ENCODE data around the gene DEFB110. TPM values are rescaled to one million over a fixed set of nuclear protein-coding genes. Genes with fewer than 3 reads are reported as not detected.

The DEFB110 gene
- polyA plus RNA-seq, 1 of the 3 experiments (the other 2 are of a cell fraction), result not detected

DNA sequence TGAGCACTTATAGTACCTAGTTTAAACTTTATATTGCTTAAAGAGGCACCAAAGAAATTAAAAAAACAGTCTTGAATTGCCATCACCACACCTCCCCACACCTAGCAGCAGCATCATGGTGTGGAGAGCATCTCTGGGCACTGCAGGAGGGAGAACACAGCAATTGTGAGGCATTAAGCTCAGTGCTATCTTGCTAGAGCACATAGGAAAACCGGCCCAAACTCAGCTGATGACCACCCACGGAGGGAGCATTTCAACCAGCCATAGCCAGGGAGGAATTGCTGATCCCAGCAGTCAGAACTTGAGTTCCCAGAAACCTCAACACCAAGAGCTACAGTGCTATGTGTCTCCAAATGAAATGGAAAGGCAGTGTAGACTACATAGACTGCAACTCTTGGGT, 32.9 kb downstream of the DEFB110 start:
- POLR2A ChIA-PET, result no interaction called here
- H3K9ac ChIP-seq, result no peak overlapping the region
- no peaks in the 10 kb centered on the region for H3F3A ChIP-seq (replicated peaks; ENCODE audit: insufficient read depth)
- H3K36me3 ChIP-seq (replicated peaks in 1 of 2; ENCODE audit: control insufficient read depth in 1 of 2, insufficient read depth in 2 of 2, low read length in 1 of 2), result no peaks in the 10 kb centered on the region
- no peaks in the 10 kb centered on the region for H3K9me3 ChIP-seq
- H4K20me1 ChIP-seq (ENCODE audit: insufficient read depth), result no peaks in the 10 kb centered on the region
- H3K27ac ChIP-seq (ENCODE audit: low read depth in 2 of 2, low read length in 1 of 2), result no peak overlapping the region
- no peaks in the 10 kb centered on the region for H3K27me3 ChIP-seq (ENCODE audit: insufficient read depth)
- H3K4me1 ChIP-seq (ENCODE audit: control insufficient read depth in 1 of 2, insufficient read depth in 2 of 2, low read depth in 1 of 2, low read length in 1 of 2), result no peaks in the 10 kb centered on the region
- CTCF ChIA-PET, result no interaction called here
- no peaks in the 10 kb centered on the region for H3K79me2 ChIP-seq (ENCODE audit: insufficient read depth)
- H3K4me2 ChIP-seq, result no peak overlapping the region
- no peak overlapping the region for H3K4me3 ChIP-seq (ENCODE audit: low read depth in 2 of 2, low read length in 1 of 2)
- TF ChIP-seq, protein P1, sequence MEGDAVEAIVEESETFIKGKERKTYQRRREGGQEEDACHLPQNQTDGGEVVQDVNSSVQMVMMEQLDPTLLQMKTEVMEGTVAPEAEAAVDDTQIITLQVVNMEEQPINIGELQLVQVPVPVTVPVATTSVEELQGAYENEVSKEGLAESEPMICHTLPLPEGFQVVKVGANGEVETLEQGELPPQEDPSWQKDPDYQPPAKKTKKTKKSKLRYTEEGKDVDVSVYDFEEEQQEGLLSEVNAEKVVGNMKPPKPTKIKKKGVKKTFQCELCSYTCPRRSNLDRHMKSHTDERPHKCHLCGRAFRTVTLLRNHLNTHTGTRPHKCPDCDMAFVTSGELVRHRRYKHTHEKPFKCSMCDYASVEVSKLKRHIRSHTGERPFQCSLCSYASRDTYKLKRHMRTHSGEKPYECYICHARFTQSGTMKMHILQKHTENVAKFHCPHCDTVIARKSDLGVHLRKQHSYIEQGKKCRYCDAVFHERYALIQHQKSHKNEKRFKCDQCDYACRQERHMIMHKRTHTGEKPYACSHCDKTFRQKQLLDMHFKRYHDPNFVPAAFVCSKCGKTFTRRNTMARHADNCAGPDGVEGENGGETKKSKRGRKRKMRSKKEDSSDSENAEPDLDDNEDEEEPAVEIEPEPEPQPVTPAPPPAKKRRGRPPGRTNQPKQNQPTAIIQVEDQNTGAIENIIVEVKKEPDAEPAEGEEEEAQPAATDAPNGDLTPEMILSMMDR (IDR thresholded peaks at IDR 0.05), result no peak
- TF ChIP-seq MXI1 (IDR thresholded peaks at IDR 0.05; ENCODE audit: low read depth, low read length) (no peak), CHD2 (IDR thresholded peaks at IDR 0.05; ENCODE audit: low read length, partially characterized antibody) (no peak), FOXM1 (IDR thresholded peaks at IDR 0.05; ENCODE audit: low read depth) (no peak)
- TF ChIP-seq, protein P2, sequence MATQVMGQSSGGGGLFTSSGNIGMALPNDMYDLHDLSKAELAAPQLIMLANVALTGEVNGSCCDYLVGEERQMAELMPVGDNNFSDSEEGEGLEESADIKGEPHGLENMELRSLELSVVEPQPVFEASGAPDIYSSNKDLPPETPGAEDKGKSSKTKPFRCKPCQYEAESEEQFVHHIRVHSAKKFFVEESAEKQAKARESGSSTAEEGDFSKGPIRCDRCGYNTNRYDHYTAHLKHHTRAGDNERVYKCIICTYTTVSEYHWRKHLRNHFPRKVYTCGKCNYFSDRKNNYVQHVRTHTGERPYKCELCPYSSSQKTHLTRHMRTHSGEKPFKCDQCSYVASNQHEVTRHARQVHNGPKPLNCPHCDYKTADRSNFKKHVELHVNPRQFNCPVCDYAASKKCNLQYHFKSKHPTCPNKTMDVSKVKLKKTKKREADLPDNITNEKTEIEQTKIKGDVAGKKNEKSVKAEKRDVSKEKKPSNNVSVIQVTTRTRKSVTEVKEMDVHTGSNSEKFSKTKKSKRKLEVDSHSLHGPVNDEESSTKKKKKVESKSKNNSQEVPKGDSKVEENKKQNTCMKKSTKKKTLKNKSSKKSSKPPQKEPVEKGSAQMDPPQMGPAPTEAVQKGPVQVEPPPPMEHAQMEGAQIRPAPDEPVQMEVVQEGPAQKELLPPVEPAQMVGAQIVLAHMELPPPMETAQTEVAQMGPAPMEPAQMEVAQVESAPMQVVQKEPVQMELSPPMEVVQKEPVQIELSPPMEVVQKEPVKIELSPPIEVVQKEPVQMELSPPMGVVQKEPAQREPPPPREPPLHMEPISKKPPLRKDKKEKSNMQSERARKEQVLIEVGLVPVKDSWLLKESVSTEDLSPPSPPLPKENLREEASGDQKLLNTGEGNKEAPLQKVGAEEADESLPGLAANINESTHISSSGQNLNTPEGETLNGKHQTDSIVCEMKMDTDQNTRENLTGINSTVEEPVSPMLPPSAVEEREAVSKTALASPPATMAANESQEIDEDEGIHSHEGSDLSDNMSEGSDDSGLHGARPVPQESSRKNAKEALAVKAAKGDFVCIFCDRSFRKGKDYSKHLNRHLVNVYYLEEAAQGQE (IDR thresholded peaks at IDR 0.05; ENCODE audit: low read depth, low read length), result no peak
- no peak overlapping the region for H2AFZ ChIP-seq (ENCODE audit: low read depth)
- no peaks in the 10 kb centered on the region for H3K9me2 ChIP-seq
- 0% methylated on average over 2 of the region's 2 CpGs for WGBS (ENCODE audit: low lambda C conversion rate)
- DNase-seq, result no peak

DNA sequence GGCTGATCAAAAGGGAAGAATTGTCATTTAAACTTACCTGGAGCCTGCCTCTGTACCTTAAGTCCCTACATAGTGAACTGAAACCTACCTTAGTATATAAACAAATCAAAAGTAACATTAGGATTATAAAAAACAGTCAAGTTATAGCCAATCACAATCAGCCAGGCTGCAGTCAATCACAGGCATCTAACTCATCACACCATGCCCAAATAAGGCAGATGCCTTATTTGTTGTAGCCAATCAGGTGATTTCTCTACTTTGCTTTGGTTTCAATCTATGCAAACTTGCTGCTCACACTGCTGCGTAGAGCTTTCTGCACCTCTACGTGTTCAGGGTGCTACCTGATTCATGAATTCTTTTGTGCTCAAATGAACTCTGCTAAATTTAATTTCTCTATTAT, 34.0 kb downstream of the DEFB110 start:
- no peaks in the 10 kb centered on the region for H4K20me1 ChIP-seq (ENCODE audit: insufficient read depth)
- H3K9me3 ChIP-seq, result no peaks in the 10 kb centered on the region
- H3K36me3 ChIP-seq (replicated peaks in 1 of 2; ENCODE audit: control insufficient read depth in 1 of 2, insufficient read depth in 2 of 2, low read length in 1 of 2), result no peaks in the 10 kb centered on the region
- no peak overlapping the region for H3K4me3 ChIP-seq (ENCODE audit: low read depth in 2 of 2, low read length in 1 of 2)
- WGBS (ENCODE audit: low lambda C conversion rate), result 45% methylated on average over 2 of the region's 2 CpGs
- no peak overlapping the region for H2AFZ ChIP-seq (ENCODE audit: low read depth)
- H3K79me2 ChIP-seq (ENCODE audit: insufficient read depth), result no peaks in the 10 kb centered on the region
- CTCF ChIA-PET, result no interaction called here
- no peak overlapping the region for H3K9ac ChIP-seq
- no peak for DNase-seq
- H3K4me2 ChIP-seq, result no peak overlapping the region
- no peaks in the 10 kb centered on the region for H3K9me2 ChIP-seq
- no peaks in the 10 kb centered on the region for H3K27me3 ChIP-seq (ENCODE audit: insufficient read depth)
- no peaks in the 10 kb centered on the region for H3F3A ChIP-seq (replicated peaks; ENCODE audit: insufficient read depth)
- no peak overlapping the region for H3K27ac ChIP-seq (ENCODE audit: low read depth in 2 of 2, low read length in 1 of 2)
- POLR2A ChIA-PET, result no interaction called here
- no peaks in the 10 kb centered on the region for H3K4me1 ChIP-seq (ENCODE audit: control insufficient read depth in 1 of 2, insufficient read depth in 2 of 2, low read depth in 1 of 2, low read length in 1 of 2)
- TF ChIP-seq SIN3A (IDR thresholded peaks at IDR 0.05; ENCODE audit: borderline replicate concordance, low read depth, low read length) (no peak), RAD21 (IDR thresholded peaks at IDR 0.05; ENCODE audit: low read length) (no peak), NRF1 (IDR thresholded peaks at IDR 0.05; ENCODE audit: low read depth, low read length) (no peak), YY1 (IDR thresholded peaks at IDR 0.05; ENCODE audit: low read depth) (no peak), TCF12 (IDR thresholded peaks at IDR 0.05) (no peak), CHD2 (IDR thresholded peaks at IDR 0.05; ENCODE audit: low read length, partially characterized antibody) (no peak), NFIC (IDR thresholded peaks at IDR 0.05; ENCODE audit: borderline replicate concordance) (no peak), RXRA (IDR thresholded peaks at IDR 0.05; ENCODE audit: borderline replicate concordance, low read depth) (no peak), RCOR1 (IDR thresholded peaks at IDR 0.05; ENCODE audit: low read length) (no peak), ELF1 (IDR thresholded peaks at IDR 0.05) (no peak), POLR2AphosphoS5 (IDR thresholded peaks at IDR 0.05; ENCODE audit: low read depth, low read length) (no peak)
- TF ChIP-seq, protein P2 (IDR thresholded peaks at IDR 0.05; ENCODE audit: low read depth, low read length), result no peak
- TF ChIP-seq, protein P3, sequence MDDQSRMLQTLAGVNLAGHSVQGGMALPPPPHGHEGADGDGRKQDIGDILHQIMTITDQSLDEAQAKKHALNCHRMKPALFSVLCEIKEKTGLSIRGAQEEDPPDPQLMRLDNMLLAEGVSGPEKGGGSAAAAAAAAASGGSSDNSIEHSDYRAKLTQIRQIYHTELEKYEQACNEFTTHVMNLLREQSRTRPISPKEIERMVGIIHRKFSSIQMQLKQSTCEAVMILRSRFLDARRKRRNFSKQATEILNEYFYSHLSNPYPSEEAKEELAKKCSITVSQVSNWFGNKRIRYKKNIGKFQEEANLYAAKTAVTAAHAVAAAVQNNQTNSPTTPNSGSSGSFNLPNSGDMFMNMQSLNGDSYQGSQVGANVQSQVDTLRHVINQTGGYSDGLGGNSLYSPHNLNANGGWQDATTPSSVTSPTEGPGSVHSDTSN (IDR thresholded peaks at IDR 0.05), result no peak
- TF ChIP-seq, protein P4, sequence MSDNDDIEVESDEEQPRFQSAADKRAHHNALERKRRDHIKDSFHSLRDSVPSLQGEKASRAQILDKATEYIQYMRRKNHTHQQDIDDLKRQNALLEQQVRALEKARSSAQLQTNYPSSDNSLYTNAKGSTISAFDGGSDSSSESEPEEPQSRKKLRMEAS (IDR thresholded peaks at IDR 0.05; ENCODE audit: low read depth), result no peak
- TF ChIP-seq, protein P5, sequence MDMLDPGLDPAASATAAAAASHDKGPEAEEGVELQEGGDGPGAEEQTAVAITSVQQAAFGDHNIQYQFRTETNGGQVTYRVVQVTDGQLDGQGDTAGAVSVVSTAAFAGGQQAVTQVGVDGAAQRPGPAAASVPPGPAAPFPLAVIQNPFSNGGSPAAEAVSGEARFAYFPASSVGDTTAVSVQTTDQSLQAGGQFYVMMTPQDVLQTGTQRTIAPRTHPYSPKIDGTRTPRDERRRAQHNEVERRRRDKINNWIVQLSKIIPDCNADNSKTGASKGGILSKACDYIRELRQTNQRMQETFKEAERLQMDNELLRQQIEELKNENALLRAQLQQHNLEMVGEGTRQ (IDR thresholded peaks at IDR 0.05; ENCODE audit: borderline replicate concordance, low read depth, low read length), result no peak
